Measurements from ENCODE around the gene CAST. TPM values are rescaled to one million over a fixed set of nuclear protein-coding genes. Genes with fewer than 3 reads are reported as not detected.

The CAST gene
- total RNA-seq, 1 experiment from 2014 or later = 418 TPM

DNA sequence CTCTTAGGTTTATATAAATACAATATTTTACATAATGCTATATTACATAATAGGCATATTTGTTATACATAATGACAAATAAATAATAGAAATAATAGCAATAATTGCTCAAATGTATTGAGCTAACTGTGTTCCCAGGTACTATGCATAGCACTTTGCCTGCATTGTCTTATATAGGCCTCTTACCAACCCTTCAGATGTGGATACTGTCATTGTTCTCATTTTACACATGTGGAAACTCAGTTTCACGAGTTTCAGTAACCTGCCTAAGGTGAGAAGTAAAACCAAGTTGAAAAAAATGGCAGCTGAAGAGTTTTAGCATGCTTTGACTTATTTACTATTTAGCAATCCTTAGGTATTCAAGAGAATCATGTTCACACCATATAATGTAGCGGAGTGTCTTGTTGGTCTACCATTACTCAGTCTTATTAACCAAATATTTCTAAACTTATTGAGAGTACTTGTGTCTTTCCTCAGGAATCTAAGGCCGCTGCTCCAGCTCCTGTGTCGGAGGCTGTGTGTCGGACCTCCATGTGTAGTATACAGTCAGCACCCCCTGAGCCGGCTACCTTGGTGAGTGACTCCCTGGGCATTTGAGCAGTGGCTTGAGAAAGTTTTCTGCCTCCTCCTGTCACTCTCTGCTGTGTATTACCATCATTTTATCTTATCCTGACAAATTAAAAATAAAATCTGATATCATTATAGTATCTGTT lies 88.1 kb downstream of the CAST start:
- Histone ChIP-seq H3K36me3 (ENCODE audit: control insufficient read depth, insufficient read depth, low read length) (peaks cover 3% of the 10 kb centered on the region; the same call in 1 of the 2 replicates), H3K9me3 (no peaks in the 10 kb centered on the region), H3K4me3 (ENCODE audit: low read depth, low read length) (no peak overlapping the region), H3K4me1 (peaks cover 8% of the 10 kb centered on the region), H3K27me3 (replicated peaks; ENCODE audit: control insufficient read depth, insufficient read depth, low read length) (no peaks in the 10 kb centered on the region)
- H3K4me1 Mint-ChIP-seq (ENCODE audit: low read depth, unreplicated experiment) = peaks cover 12% of the 10 kb centered on the region
- H3K27ac Mint-ChIP-seq (ENCODE audit: unreplicated experiment) = peak overlapping the region; percentile 48
- ChIA-PET POLR2A (no interaction called here), CTCF (no interaction called here)
- intact Hi-C loops (cut with micrococcal nuclease; ENCODE audit: unreplicated experiment) = loop anchor here (5.0 to 10.0 kb wide), 4 partner anchors 138 to 405 kb away; partner anchors contain the start of gene LIX1
- no peak for DNase-seq
- H3K9me3 Mint-ChIP-seq (ENCODE audit: unreplicated experiment) = no peaks in the 10 kb centered on the region
- TF ChIP-seq, protein P1, sequence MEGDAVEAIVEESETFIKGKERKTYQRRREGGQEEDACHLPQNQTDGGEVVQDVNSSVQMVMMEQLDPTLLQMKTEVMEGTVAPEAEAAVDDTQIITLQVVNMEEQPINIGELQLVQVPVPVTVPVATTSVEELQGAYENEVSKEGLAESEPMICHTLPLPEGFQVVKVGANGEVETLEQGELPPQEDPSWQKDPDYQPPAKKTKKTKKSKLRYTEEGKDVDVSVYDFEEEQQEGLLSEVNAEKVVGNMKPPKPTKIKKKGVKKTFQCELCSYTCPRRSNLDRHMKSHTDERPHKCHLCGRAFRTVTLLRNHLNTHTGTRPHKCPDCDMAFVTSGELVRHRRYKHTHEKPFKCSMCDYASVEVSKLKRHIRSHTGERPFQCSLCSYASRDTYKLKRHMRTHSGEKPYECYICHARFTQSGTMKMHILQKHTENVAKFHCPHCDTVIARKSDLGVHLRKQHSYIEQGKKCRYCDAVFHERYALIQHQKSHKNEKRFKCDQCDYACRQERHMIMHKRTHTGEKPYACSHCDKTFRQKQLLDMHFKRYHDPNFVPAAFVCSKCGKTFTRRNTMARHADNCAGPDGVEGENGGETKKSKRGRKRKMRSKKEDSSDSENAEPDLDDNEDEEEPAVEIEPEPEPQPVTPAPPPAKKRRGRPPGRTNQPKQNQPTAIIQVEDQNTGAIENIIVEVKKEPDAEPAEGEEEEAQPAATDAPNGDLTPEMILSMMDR (IDR thresholded peaks at IDR 0.05; ENCODE audit: insufficient read depth in 1 of 2, low read depth in 1 of 2, low read length in 1 of 2, severe bottlenecking in 1 of 2, unreplicated experiment in 1 of 2) = no peak
- H3K36me3 Mint-ChIP-seq (ENCODE audit: insufficient read depth, unreplicated experiment) = peaks cover 76% of the 10 kb centered on the region
- no peak overlapping the region for H3K4me3 Mint-ChIP-seq (ENCODE audit: unreplicated experiment)
- BruUV-seq (replicated peaks) = no TSS peak
- H3K27me3 Mint-ChIP-seq (ENCODE audit: insufficient read depth, unreplicated experiment) = no peaks in the 10 kb centered on the region

DNA sequence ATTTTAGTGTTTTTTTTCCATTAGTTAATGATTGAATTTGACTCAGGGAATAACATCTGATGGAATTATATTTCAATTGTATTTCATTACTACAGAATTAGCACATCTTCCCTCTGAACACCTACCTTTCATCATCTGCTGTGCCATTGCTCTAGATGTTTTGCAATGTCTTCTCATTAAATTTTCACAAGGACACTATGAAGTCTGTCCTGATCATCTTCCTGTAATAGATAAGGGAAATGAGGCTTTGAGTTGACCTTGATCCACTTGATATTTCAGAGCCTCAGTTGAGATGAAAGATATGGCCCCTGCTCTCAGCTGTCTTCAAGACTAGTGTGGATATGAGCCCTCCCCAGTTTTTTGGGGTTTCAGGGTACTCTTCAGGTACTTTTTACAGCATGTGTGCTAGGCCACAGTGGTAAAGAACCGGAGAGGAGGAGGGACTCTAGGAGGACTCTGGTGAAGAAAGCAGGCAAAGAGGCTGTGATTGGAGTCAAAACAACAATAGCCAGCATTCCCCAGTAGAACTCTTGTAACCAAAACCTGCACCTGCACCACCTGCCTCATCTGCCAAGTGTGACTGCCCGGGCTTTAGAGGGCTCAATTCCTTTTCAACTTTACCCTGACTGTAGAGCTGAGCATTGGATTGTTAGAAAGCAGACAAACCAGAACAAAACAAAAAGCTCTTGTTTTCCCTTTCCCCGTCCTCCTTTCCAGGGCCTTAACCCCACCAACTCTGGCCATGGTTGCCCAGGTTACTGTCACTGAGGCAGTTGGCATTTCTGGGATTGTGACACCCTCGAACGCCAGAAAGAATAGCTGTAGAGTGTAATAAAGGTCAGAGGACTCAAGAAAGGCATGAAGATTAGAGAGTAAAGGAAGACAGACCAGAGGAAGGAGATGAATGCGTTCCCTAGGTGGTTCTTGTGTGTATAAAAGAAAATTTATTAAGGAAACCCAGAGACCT lies 89.3 kb downstream of the CAST start:
- Histone ChIP-seq H3K36me3 (ENCODE audit: control insufficient read depth, insufficient read depth, low read length) (peaks cover 3% of the 10 kb centered on the region; the same call in 1 of the 2 replicates), H3K4me3 (ENCODE audit: low read depth, low read length) (no peak overlapping the region), H3K4me1 (no peaks in the 10 kb centered on the region), H3K27me3 (replicated peaks; ENCODE audit: control insufficient read depth, insufficient read depth, low read length) (no peaks in the 10 kb centered on the region), H3K9me3 (no peaks in the 10 kb centered on the region)
- DNase-seq = no peak
- Mint-ChIP-seq H3K4me3 (ENCODE audit: unreplicated experiment) (no peak overlapping the region), H3K4me1 (ENCODE audit: low read depth, unreplicated experiment) (no peaks in the 10 kb centered on the region), H3K36me3 (ENCODE audit: insufficient read depth, unreplicated experiment) (peaks cover 76% of the 10 kb centered on the region), H3K9me3 (ENCODE audit: unreplicated experiment) (no peaks in the 10 kb centered on the region), H3K27me3 (ENCODE audit: insufficient read depth, unreplicated experiment) (no peaks in the 10 kb centered on the region), H3K27ac (ENCODE audit: unreplicated experiment) (peak overlapping the region; percentile 48)
- TF ChIP-seq, protein P1 (IDR thresholded peaks at IDR 0.05; ENCODE audit: insufficient read depth in 1 of 2, low read depth in 1 of 2, low read length in 1 of 2, severe bottlenecking in 1 of 2, unreplicated experiment in 1 of 2) = no peak
- CTCF ChIA-PET = interaction anchor here (0.6 to 1.6 kb wide), 12 partner anchors 9 to 410 kb away, joined by 3 to 23 read pairs (median 4); partner anchors contain the start of gene LIX1
- intact Hi-C loops (cut with micrococcal nuclease; ENCODE audit: unreplicated experiment) = loop anchor here (1.0 to 10.0 kb wide), 6 partner anchors 139 to 411 kb away; partner anchors contain the start of genes LIX1 and LNPEP
- POLR2A ChIA-PET = interaction anchor here (1.0 kb wide), 1 partner anchor 117 kb away, joined by 7 read pairs; no protein-coding TSS in a partner anchor
- no TSS peak for BruUV-seq (replicated peaks)

All from Caco-2 (cell line).